ENCODE results near the gene SLC15A4. TPM values are rescaled to one million over a fixed set of nuclear protein-coding genes. Genes with fewer than 3 reads are reported as not detected.

SLC15A4 gene
- total RNA-seq, 4 donors from 2014 or later: 32.6 to 44.2 (median 39.7) TPM

DNA sequence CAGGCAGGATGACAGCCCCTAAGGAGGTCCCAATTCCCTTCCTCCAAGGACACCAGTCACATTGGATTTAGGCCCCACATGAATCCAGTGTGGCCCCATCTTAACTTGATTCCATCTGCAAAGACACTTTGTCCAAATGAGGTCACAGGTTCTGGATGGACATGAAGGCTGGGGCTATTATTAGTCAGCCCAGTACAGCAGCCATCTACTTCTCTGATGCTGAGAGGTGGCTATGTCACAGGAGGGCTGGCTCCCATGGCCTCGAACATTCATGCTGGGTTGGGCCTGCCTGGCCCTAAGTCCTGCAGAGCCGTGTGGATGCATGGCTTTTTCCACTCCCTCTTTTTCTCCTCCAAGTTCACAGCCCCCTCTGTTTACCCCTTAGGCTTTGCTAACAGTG is 35.9 kb downstream of the SLC15A4 start:
- TF ChIP-seq, protein P1, sequence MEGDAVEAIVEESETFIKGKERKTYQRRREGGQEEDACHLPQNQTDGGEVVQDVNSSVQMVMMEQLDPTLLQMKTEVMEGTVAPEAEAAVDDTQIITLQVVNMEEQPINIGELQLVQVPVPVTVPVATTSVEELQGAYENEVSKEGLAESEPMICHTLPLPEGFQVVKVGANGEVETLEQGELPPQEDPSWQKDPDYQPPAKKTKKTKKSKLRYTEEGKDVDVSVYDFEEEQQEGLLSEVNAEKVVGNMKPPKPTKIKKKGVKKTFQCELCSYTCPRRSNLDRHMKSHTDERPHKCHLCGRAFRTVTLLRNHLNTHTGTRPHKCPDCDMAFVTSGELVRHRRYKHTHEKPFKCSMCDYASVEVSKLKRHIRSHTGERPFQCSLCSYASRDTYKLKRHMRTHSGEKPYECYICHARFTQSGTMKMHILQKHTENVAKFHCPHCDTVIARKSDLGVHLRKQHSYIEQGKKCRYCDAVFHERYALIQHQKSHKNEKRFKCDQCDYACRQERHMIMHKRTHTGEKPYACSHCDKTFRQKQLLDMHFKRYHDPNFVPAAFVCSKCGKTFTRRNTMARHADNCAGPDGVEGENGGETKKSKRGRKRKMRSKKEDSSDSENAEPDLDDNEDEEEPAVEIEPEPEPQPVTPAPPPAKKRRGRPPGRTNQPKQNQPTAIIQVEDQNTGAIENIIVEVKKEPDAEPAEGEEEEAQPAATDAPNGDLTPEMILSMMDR (IDR thresholded peaks at IDR 0.05; ENCODE audit: low read depth): no peak

DNA sequence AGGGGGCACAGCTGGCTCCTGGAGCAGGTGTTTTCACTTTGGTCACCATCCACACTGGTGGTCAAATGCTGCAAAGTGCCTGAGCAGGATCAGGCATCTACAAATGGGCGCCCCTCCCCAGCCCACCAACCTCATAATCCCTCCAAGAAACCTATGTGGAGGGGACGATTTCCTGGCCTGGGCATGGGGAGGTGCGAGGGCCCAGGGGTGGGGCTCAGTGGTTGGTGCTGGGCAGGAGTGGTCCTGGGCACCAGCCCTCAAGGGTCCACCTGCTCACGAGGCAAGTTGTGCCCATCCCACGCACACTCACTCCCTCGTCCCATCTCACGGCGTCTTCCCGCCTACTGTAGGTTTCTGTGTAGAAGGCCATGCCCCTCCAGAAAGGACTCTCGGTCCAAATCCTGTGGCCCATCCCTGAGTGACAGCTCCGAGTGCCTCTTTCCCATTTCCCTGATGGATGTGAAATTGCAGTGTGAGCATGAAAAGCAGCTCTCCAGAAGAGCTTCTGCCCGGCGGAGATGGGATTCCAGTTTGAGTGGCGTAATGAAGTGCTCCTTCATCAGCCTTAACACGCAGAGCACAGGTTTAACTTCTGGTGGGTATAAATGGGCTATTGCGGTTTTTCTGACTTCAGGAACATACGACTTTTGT is 36.9 kb downstream of the SLC15A4 start:
- TF ChIP-seq, protein P1 (IDR thresholded peaks at IDR 0.05; ENCODE audit: low read depth): no peak

DNA sequence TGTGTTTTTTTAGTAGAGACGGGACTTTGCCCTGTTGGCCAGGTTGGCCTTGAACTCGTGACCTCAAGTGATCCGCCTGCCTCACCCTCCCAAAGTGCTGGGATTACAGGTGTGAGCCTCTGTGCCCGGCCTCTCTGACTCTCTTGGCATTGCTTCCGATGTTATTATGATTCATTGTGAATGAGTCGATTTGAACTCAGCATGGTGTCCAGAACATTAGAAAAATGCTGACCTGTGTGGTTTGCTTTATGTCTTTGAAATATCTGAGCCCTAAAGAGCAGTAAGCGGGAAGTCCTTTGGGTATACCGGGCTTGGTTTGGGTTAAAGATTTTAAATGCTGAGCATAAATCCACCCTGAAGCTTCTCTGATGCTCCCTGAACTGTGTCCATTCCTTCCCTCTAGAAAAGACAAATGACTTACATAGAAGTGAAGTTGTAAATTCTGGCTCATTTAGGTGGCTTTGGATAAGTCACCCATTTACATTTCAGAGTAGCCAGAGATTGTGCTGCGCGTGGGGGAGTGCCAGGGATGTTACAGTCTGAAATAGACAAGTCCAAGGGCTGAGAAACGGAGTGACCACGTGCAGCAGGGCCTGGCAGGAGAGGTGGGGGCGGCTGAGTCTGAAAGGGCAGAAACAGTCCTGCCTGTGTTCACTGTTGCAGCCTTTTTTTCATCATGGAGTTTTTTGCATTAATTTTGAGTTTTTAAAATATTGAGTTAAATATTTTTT is 39.6 kb downstream of the SLC15A4 start:
- TF ChIP-seq, protein P1 (IDR thresholded peaks at IDR 0.05; ENCODE audit: low read depth): no peak

DNA sequence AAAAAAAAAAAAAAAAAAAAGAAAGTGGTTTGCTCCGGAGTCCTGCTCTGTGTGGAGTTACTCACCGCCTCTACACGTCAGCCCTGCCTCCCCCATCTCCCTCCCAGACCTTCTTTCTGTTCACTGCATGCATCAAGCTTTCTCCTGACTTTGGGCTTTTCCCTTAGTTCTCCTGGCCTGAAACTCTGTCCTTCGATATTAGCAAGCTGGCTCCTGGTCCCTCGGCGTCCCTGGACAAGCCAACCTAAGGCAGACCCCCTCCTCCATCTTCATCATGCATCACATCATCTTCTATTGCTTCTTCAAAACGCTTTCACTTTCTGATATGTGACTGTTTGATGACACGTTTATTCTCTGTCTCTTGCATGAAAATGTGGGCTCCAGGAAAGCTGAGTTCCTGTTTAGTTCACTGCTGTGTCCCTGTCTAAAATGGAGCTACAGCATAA is 40.6 kb downstream of the SLC15A4 start:
- TF ChIP-seq, protein P1 (IDR thresholded peaks at IDR 0.05; ENCODE audit: low read depth): no peak

- TF ChIP-seq, protein P1 (IDR thresholded peaks at IDR 0.05; ENCODE audit: low read depth): no peak
These were observed 43.9 kb downstream of the SLC15A4 start for GRCh38 chr12:128779901-128780300.

- TF ChIP-seq, protein P1 (IDR thresholded peaks at IDR 0.05; ENCODE audit: low read depth): no peak
These were observed 51.5 kb downstream of the SLC15A4 start for GRCh38 chr12:128772249-128772648.

- TF ChIP-seq, protein P1 (IDR thresholded peaks at IDR 0.05; ENCODE audit: low read depth): no peak
These were observed 52.1 kb downstream of the SLC15A4 start for GRCh38 chr12:128771681-128772080.
